ENCODE results near the gene NAV2. TPM values are rescaled to one million over a fixed set of nuclear protein-coding genes. Genes with fewer than 3 reads are reported as not detected.

The NAV2 gene
- total RNA-seq, 1 donor from 2014 or later, result 17.0 TPM

- ATAC-seq, result no peak
These were observed 297.7 kb downstream of the NAV2 start for GRCh38 chr11:20010156-20010850.

- ATAC-seq, result peak; percentile 4
These were observed 298.2 kb downstream of the NAV2 start for GRCh38 chr11:20010851-20011225.

DNA sequence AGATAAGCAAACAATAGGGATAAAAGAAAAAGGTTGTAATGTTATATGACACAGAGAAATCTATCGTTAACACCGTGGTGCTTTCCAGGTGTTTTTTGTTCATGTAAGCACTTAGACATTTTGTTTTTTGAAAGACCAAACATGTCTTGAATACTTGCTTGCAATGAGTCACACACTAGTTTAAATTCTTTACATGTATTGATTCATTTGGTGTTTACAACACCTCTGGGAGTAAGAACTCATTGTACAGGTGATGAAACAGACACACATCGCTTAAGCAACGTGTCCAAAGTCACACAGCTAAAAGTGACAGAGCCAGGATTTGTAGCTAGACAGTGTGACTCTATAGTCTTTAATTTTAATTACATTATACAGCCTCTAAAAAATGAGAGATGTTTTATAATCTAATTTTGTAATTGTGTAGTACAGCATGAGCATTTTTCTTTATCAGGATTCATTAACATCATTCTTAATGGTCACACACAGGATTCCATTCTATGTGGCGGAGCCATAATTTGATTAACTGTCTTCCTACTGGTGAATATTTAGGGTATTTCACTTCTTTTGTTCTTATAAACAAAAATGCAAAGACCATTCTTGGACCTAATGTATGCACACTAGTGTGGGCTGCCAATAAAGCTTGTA, 298.8 kb downstream of the NAV2 start:
- peak; percentile 89 for ATAC-seq

DNA sequence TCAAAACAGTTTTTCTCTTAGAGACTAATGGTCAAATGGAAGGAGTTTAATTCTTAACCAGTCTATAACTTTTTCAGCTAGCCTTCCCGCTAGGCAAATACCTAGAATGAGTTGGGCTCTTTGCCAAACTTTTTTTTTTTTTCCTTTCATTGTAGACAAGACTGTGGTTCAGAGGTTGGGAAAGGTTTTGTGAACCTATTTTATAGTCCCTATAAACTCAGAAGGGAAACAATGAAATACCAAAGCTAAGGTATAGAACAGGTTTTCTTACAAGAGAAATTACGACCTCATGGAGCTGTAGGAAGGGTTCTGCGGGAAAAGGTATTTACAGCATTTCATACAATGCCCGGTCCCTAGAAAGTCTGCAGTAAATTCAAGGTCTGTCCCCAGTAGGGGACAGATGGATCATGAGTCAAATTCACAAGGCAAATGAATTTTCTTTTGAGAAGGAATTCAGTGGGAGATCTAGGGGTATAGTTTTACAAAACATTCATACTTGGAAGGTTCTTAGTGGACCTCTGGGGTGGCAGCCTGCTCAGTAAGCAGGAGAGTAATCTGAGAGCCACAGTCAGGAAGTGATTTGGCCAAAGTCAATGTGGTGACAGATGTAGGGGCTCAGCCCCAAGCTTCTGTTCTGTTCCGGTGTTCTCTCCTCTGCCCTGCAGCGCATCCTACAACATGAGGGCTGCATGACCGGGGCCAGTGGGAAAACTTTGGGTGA, 300.9 kb downstream of the NAV2 start:
- no peak for ATAC-seq

GRCh38 chr11:20014067-20014402, 301.4 kb downstream of the NAV2 start:
- ATAC-seq, result no peak

GRCh38 chr11:20015101-20015500, 302.5 kb downstream of the NAV2 start:
- ATAC-seq, result no peak

- ATAC-seq, result peak; percentile 89
These were observed 303.1 kb downstream of the NAV2 start for GRCh38 chr11:20015529-20016427.

DNA sequence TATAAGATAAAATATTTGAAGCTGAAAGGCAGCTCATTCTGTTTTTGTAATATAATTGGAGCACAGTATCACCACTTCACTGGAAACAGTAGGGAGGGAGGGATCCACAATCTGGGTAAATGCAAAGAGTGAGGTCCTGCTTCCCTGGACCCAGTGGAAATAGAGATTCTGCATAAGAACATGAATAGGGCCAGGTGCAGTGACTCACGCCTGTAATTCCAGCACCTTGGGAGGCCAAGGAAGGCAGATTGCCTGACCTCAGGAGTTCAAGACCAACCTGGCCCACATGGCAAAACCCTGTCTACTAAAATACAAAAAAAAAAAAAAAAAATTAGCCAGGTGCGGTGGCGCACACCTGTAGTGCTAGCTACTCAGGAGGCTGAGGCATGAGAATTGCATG, 303.9 kb downstream of the NAV2 start:
- ATAC-seq, result no peak

DNA sequence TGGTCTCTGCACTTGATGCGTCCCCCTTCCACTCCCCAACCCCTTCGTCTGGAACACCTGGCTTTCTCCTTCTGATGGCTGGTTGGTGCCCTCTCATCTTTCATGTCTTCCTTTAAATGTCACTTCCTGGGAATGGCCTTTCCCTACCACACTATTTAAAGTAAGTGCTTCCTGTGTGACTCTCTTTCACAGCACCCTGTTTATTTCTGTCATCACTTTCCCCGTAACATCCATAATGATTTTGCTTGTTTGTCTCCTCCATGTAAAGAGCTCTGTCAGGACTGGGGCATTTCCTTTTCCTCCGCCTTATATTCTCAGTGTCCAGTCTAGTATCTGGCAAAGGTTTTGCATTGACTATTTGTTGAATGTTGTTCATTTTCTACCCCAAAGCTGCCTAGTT, 304.7 kb downstream of the NAV2 start:
- no peak for ATAC-seq

- ATAC-seq, result no peak
These were observed 307.6 kb downstream of the NAV2 start for GRCh38 chr11:20020198-20020597.

DNA sequence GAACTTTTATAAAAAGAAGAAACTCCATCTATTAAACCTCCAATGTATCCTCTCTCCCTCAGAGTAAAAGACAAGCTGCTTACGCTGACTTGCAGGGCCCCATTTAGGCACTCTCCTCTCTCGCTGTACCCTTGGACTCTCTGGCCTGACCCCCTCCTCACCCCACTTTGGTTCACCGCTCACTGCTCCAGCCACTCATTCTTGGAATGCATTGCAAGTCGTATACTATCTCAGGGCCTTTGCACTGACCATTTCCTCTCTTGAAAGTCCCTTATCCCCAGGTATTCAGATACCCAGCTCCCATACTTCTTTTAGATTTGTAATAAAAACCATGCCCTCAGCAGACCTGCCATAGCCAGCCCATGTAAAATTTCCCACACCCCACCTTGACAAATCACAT, 308.1 kb downstream of the NAV2 start:
- ATAC-seq, result no peak

GRCh38 chr11:20021212-20021611, 308.6 kb downstream of the NAV2 start:
- no peak for ATAC-seq

- ATAC-seq, result no peak
These were observed 309.2 kb downstream of the NAV2 start for GRCh38 chr11:20021771-20022362.

GRCh38 chr11:20022363-20023081, 309.9 kb downstream of the NAV2 start:
- no peak for ATAC-seq

DNA sequence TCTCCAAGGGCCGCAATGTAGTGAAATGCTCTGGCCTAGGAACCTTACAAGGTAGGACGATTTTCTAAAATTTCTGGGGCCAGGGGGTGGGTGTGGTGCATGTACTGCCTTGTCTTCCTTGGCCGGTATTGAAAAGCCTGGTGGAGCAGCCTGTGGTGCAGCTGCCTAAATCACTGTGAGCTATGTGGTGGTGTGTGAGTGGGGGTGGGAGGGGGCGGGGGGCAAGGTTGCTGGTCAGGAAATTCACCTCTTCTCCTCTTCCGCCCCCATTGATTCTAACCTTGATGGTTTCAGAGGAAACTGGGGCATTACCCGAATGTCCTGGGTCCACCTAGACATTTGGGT, 310.4 kb downstream of the NAV2 start:
- no peak for ATAC-seq

DNA sequence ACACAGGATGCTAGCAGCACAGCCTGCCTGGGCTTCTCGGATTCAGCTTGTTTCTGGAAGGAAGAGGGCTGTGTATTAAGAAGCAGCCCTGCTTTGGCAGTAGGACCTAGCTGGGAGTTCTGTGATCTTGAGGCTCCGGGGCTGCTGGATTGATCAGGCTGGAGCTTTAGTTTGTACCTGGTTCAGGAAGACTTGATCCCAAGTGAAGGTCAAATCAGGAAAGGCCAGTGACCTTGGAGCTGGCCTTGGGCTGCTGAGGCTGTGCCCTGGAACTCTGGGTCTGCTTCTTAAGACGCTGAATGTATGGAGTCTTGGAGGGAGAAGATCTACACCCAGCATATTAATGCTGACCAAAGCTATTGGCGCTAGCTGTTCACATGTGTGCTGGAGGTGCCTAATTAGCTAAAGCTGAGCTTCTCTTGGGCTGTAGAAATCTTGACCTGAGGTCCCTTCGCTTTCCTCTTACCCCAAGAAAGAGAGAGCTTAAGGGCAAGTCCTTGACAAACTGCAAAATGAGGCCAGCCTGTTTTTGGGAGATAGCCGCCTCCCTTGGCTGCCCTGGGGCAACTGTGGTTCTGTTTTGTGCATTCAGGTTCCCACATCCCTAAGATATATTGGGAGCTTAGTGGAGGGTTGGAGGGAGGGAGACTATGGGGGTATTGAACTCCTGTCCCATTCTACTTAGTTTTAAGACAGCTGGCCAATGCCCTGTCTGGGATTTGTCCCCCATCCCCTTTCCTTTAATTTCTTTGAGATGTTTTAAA, 311.7 kb downstream of the NAV2 start:
- ATAC-seq, result no peak

DNA sequence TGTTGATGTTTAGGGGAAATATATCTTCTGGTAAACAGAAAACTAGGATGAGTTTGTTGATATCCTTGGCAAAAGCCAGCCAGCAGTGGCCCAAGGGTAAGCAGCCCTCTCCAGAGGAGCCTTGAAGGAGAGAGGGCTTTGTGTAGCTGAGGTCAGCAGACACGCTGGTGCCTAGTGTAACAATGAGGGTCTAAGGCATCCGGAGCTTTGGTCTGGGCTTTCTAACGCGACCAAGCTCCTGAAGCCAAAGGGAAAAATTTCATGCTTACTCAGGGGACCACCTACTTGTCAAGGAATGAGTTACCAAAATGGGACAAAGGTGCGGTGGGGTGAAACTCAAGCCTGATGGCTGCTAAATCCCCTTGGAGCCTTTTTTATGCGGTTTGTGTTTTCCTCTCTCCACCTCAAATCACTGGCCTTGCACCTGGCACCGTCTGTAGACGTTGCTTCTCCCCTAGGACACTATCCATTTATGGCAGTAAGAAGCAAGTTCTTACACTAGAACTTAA, 312.7 kb downstream of the NAV2 start:
- ATAC-seq, result no peak

DNA sequence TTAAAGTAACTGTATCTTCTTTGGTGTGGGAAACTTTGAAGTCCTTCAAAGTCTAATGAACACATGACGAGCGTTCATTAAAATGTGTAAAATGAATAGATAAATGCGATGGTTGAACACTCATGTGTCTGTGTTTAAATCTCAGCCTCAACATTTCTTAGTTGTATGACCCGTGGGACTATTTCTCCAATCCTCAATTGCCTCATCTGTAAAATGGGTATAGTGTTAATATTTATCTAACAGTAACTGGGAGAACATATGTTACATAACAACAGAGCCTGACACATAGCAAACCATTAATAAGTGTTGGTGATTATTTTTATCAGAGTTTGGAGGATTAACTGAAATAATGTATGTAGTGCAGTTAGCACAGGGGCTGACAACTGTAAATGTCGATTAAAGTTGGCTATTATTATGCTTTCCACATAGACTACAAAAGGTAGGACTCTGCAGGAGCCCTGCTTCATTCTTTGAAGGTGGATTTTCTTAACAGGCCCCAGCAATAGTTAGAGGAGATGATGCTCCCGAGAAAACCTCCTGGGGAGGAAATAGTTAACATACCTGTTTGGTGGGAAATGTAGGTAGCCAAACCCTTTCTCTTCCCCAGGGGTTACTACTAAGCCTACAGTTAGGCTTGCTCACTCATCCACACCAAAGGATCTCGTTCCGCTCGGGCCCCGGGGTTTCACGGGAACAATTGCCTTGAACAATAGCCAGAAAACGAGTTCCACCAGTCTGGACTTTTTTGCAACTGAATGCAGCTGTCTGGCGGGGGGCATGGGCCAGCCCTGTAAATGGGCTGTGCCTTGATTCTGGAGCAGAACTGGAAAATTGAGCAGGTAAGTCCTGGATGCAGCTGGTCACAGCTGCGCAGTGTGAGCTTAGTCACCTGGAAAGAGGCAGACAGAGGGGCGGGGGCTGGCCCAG, 314.3 kb downstream of the NAV2 start:
- peak; percentile 92 for ATAC-seq

DNA sequence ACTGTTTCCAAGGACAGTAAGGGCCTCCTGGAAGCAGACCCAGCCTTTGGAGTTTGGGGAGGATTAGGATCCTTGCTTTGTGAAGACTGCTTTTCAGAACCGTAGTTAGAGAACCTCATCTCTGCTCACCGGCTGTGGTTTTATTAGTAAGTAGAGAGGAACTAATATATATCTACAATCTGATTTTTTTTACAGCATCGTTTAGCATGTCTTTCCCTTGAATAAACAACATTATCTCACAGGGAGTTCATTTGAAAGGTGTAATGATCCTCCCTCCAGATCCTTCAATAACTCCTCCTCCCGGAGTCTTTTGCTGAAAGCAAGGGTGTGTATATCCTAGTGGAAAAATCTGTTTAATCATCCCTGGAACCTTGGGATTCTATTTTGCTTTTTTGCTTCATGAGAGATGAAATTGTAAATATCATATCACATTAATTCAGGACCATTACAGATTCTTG, 314.9 kb downstream of the NAV2 start:
- ATAC-seq, result no peak

- no peak for ATAC-seq
These were observed 316.6 kb downstream of the NAV2 start for GRCh38 chr11:20029193-20029592.
